Measurements from ENCODE around the gene RPTOR.
"Not testable (repeated sequence)": the region's sequence is repeated elsewhere in the genome, so short reads cannot be mapped to it uniquely, and the experiment has no call there.

The RPTOR gene

GRCh38 chr17:80758481-80759376 is 214.1 kb downstream of the RPTOR start:
- peak in 4 of 42 donors; percentile 17 to 58 (median 36) for DNase-seq
- intact Hi-C loops (cut with DNase I): no loop called here

GRCh38 chr17:80759377-80759673 is 214.7 kb downstream of the RPTOR start:
- intact Hi-C loops (cut with DNase I): no loop called here
- DNase-seq: no peak

- peak in 1 of 42 donors; percentile 4 for DNase-seq
- intact Hi-C loops (cut with DNase I): no loop called here
Measured at GRCh38 chr17:80760511-80760911, 215.9 kb downstream of the RPTOR start.

- DNase-seq: peak in 2 of 42 donors; percentile 17 to 36
- intact Hi-C loops (cut with DNase I): no loop called here
Measured at GRCh38 chr17:80761110-80761871, 216.7 kb downstream of the RPTOR start.

GRCh38 chr17:80762076-80762475 is 217.4 kb downstream of the RPTOR start:
- peak in 1 of 42 donors; percentile 17 for DNase-seq
- intact Hi-C loops (cut with DNase I): no loop called here

- peak in 2 of 42 donors; percentile 12 to 15 for DNase-seq
- intact Hi-C loops (cut with DNase I): no loop called here
Measured at GRCh38 chr17:80763293-80763867, 218.7 kb downstream of the RPTOR start.

GRCh38 chr17:80764627-80765145 is 220.0 kb downstream of the RPTOR start:
- DNase-seq; intact Hi-C loops (cut with DNase I): not testable (repeated sequence)

- intact Hi-C loops (cut with DNase I): no loop called here
- no peak for DNase-seq
Measured at GRCh38 chr17:80765241-80765961, 220.8 kb downstream of the RPTOR start.

GRCh38 chr17:80766290-80766855 is 221.7 kb downstream of the RPTOR start:
- no peak for DNase-seq
- intact Hi-C loops (cut with DNase I): no loop called here

- intact Hi-C loops (cut with DNase I): no loop called here
- DNase-seq: no peak
Measured at GRCh38 chr17:80768389-80768788, 223.8 kb downstream of the RPTOR start.

GRCh38 chr17:80768936-80769335 is 224.3 kb downstream of the RPTOR start:
- DNase-seq: no peak
- intact Hi-C loops (cut with DNase I): no loop called here

- no peak for DNase-seq
- intact Hi-C loops (cut with DNase I): no loop called here
Measured at GRCh38 chr17:80769516-80769915, 224.9 kb downstream of the RPTOR start.

GRCh38 chr17:80769936-80770625 is 225.4 kb downstream of the RPTOR start:
- intact Hi-C loops (cut with DNase I): loop anchor here (10.0 kb wide), 1 partner anchor 315 kb away; no protein-coding TSS in a partner anchor
- DNase-seq: peak in 1 of 42 donors; percentile 0

- intact Hi-C loops (cut with DNase I): loop anchor here (10.0 kb wide), 1 partner anchor 316 kb away; no protein-coding TSS in a partner anchor
- peak in 2 of 42 donors; percentile 2 to 13 for DNase-seq
Measured at GRCh38 chr17:80770881-80771611, 226.4 kb downstream of the RPTOR start.

- intact Hi-C loops (cut with DNase I): loop anchor here (10.0 kb wide), 1 partner anchor 317 kb away; no protein-coding TSS in a partner anchor
Measured at GRCh38 chr17:80771612-80772005, 227.0 kb downstream of the RPTOR start.

GRCh38 chr17:80772906-80773242 is 228.2 kb downstream of the RPTOR start:
- intact Hi-C loops (cut with DNase I): loop anchor here (10.0 kb wide), 1 partner anchor 318 kb away; no protein-coding TSS in a partner anchor
- DNase-seq: peak in 2 of 42 donors; percentile 12 to 44

More at GRCh38 chr17:80771612-80772005, 227.0 kb downstream of the RPTOR start:
- peak in 2 of 42 donors; percentile 6 to 35 for DNase-seq

Data from head of caudate nucleus (tissue), 42 donors.